GM10248 (cell line): ENCODE measurements around the gene ALOX12.
"Not testable (repeated sequence)": the region's sequence is repeated elsewhere in the genome, so short reads cannot be mapped to it uniquely, and the experiment has no call there.

Experiments
- CTCF ChIA-PET: fragments of 300-600 bp; sonication (Branson Sonifier 250); formaldehyde crosslinking; extraction: SDS; loops from one replicate; lab custom pipeline; 2021; ENCODE audit warnings: antibody characterized with exemption; lab: Yijun Ruan, JAX
- POLR2A ChIA-PET: fragments of 350-650 bp; sonication (Branson Sonifier 250); formaldehyde crosslinking; extraction: SDS; loops from one replicate; lab custom pipeline; 2020; ENCODE audit warnings: antibody characterized with exemption; lab: Yijun Ruan, JAX
- DNase-seq: peaks from one replicate; pipeline ENCODE4 v3.0.0; 2012; ENCODE audit errors: extremely low spot score
- CTCF ChIP-seq: IDR thresholded peaks from 2 replicates; pipeline ENCODE4 v1.5.1; 2012; ENCODE audit warnings: mild to moderate bottlenecking, low read depth; ENCODE audit errors: extremely low read depth, missing control alignments, control extremely low read depth

The ALOX12 gene

DNA sequence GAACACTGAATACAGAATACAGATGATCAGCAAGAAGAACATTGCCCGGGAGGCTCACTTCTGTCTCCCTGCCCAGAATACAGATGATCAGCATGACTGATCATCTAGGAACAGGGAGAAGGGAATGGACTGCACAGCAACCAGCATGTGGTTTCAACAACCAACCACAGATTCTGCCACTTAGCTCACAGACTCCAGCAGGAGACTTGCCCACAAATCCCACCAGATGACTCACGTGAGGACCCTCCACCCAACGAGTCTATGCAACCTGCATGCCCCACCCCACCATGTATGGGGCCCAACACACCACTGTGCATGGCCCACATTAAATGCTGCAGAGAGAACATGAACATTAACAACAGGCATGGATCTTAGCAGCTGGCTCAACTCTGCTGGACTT is 36.1 kb upstream of the ALOX12 start:
- DNase-seq = no peak
- ChIA-PET POLR2A (no interaction called here), CTCF (no interaction called here)
- no peak for TF ChIP-seq CTCF

DNA sequence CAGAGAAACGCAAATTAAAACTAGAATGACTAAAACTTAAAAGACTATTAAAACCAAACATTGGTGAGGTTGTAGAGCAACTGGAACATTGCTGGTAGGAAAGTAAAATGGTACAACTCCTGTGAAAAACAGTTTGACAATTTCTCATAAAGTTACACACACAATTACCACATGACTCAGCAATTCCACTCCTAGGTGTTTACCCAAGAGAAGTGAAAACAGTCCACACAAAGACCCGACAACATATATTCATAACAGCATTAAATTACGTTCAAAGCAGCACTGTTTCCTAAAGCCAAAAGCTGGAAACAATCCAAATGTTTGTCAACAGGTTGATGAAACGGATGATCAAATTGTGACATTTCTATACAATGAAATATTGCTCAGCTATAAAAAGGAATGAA is 26.5 kb upstream of the ALOX12 start:
- POLR2A ChIA-PET = no interaction called here
- no peak for DNase-seq
- CTCF ChIA-PET = interaction anchor here (0.9 to 2.1 kb wide), 4 partner anchors 22 to 126 kb away, joined by 3 to 5 read pairs (median 3); no protein-coding TSS in a partner anchor
- no peak for TF ChIP-seq CTCF

DNA sequence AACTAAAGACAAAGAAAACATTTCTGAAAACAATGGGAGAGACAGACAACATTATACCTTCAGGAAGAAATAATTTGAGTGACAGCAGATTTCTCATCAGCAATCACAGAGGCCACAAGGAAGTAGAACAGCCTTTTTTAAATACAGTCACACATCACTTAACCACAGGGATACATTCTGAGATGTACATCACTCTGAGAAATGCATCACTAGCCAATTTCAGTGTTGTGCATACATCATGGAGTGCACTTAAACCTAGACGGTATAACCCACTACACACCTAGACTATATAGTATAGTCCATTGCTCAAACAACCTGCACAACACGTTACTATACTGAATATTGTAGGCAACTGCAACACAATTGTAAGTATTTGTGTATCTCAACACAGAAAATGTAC is 24.9 kb upstream of the ALOX12 start:
- TF ChIP-seq CTCF = no peak
- ChIA-PET POLR2A (interaction anchor here (0.7 kb wide), 1 partner anchor 263 kb away, joined by 4 read pairs; no protein-coding TSS in a partner anchor), CTCF (no interaction called here)
- no peak for DNase-seq

DNA sequence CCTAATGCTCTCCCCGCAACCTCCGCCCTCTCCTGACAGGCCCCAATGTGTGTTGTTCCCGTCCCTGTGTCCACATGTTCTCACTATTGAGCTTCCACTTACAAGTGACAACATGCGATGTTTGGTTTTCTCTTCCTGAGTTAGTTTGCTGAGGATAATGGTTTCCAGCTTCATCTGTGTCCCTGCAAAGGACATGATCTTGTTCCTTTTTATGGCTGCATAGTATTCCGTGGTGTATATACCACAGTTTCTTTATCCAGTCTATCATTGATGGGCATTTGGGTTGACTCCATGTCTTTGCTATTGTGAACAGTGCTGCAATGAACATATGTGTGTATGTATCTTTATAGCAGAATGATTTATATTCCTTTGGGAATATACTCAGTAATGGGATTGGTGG is 16.4 kb upstream of the ALOX12 start:
- POLR2A ChIA-PET = not testable (repeated sequence)

DNA sequence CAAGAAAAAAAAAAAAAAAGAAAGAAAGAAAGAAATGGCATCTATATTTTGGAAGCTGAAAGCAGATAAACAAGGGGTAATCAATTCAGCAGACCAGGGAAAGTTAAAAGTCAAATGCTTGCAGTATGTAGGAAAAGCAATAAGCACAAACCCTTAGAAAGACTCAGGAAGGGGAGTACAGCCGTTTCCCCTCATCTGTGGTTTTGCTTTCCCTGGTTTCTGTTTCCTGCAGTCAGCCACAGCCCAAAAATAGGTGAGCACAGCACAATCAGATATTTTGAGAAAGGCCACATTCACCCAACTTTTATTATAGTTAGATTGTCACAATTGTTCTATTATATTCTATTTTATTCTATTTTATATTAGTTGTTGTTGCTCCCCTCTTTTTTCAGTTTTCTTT is 14.4 kb upstream of the ALOX12 start:
- TF ChIP-seq CTCF = no peak
- CTCF ChIA-PET = no interaction called here
- POLR2A ChIA-PET = no interaction called here
- DNase-seq = no peak

More for the DNA sequence above, 16.4 kb upstream of the ALOX12 start:
- not testable (repeated sequence) for DNase-seq
- CTCF ChIA-PET = interaction anchor here (2.0 kb wide), 1 partner anchor 25 kb away, joined by 10 read pairs; no protein-coding TSS in a partner anchor

- TF ChIP-seq CTCF = no peak
- DNase-seq = no peak
- POLR2A ChIA-PET = no interaction called here
- CTCF ChIA-PET = interaction anchor here (1.2 to 1.6 kb wide), 5 partner anchors 16 to 74 kb away, joined by 3 to 9 read pairs (median 5); no protein-coding TSS in a partner anchor
Observed at GRCh38 chr17:6985266-6985665, 10.6 kb upstream of the ALOX12 start.

GRCh38 chr17:6986676-6987075 is 9.2 kb upstream of the ALOX12 start:
- TF ChIP-seq CTCF = no peak
- CTCF ChIA-PET = no interaction called here
- POLR2A ChIA-PET = no interaction called here
- no peak for DNase-seq
